Epidermal melanocyte (primary cell): Measurements from ENCODE around the gene XPNPEP1.

Experiments
- DNase-seq: peaks from one replicate; pipeline ENCODE4 v3.0.0; 2011; ENCODE audit warnings: low spot score; ENCODE audit not compliant: insufficient read length

XPNPEP1 gene

GRCh38 chr10:109947111-109947920 is 24.0 kb upstream of the XPNPEP1 start:
- no peak for DNase-seq

GRCh38 chr10:109946680-109947079 is 23.4 kb upstream of the XPNPEP1 start:
- no peak for DNase-seq

DNA sequence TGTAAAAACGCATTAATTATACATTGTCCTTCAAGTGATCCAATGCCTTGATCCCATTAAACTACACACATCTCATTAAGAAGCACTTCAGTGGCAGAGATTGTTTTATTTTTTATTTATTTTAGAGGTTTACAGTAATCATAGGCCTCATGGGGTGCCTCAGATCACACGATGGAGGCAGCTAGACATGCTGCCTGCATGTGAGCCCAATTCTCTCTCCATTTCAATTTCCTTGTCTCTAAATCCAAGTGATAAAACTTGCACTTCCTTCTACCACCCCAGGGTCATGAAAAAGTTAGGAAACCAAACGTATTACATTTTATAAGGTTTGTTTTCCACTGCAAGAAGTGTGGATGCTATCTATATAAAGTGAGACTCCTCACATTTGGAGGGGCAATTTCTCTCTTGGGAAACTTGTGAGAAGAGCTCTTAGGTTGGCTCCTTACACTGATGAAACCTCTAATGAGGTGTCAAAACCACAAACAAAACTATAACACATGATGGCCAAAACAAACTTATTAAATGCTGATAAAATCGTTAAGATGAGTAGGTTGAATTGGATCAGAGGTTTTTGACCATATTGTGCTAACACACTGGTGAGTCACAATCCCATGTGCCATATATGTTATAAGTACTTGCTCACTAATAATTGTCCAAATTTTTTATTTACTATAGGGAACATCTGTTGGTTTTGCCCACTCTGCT is 22.3 kb upstream of the XPNPEP1 start:
- DNase-seq = no peak

GRCh38 chr10:109944613-109945012 is 21.3 kb upstream of the XPNPEP1 start:
- no peak for DNase-seq

- no peak for DNase-seq
These were observed 18.0 kb upstream of the XPNPEP1 start for GRCh38 chr10:109941236-109941862.

GRCh38 chr10:109940553-109940952 is 17.2 kb upstream of the XPNPEP1 start:
- DNase-seq = no peak

GRCh38 chr10:109940117-109940516 is 16.8 kb upstream of the XPNPEP1 start:
- no peak for DNase-seq

DNA sequence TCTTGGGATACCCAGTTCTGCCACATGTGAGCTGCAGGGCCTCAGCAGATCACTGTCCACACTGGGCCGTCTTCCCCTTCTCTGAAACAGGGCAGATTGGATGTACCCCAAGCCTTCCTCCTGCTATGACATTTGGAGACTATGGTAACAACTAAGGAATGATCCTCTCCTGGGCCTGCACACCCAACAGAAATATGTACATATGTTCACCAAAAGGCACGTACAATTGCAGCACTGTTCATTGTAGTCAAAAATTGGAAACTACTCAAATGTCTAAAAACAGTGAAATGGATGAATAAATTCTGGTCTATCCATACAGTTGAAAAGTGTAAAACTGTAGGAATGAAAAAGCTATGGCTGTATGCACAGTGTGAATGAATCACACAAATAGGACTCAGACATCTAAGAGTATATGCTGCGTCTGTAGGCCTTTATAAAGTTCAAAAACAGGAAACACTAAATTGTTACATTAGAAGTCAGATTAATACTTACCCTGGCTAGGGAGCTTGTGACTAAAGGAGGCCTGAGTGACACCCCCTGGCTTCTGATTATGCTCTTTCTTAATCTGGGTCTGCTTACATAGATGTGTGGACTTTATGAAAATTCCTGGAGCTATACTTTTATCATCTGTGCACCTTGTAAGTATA is 16.1 kb upstream of the XPNPEP1 start:
- no peak for DNase-seq

GRCh38 chr10:109937460-109938065 is 14.3 kb upstream of the XPNPEP1 start:
- no peak for DNase-seq

DNA sequence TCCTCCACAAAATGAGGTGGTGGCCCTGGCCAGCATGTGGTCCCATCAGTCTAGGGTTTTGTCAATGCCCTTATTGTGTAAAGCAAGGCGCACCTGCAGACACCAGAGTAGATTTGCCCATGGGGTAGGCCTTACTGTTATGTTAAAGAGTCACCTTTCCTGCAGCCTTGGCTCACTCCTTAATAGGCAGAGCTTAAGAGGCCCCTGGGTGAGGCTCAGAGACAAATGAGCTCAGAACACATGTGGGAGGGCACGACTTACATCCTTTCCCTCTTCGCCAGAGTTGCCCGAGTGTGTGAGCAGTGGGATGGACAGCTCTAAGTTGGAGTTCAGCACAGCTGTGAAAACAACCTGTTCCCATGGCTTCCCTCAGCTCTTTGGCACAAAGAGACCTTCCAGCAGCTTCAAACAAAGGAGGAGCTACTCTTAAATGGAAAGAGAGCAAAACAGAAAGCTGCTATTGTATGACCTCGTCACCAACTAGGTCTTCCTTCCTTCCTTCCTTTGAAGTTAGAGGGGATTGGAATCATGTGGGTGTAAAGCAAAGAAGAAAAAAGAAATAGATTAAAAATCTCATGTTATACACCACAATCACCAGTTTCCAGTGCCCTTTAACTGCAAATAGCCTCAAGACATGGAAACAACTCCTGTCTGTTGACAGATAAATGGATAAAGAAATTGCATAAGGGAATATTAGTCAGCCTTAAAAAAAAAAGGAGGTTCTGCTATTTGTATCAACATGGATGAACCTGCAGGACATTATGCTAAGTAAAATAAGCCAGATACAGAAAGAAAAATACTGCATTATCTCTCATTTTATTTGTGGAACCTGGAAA is 11.9 kb upstream of the XPNPEP1 start:
- DNase-seq = no peak

DNA sequence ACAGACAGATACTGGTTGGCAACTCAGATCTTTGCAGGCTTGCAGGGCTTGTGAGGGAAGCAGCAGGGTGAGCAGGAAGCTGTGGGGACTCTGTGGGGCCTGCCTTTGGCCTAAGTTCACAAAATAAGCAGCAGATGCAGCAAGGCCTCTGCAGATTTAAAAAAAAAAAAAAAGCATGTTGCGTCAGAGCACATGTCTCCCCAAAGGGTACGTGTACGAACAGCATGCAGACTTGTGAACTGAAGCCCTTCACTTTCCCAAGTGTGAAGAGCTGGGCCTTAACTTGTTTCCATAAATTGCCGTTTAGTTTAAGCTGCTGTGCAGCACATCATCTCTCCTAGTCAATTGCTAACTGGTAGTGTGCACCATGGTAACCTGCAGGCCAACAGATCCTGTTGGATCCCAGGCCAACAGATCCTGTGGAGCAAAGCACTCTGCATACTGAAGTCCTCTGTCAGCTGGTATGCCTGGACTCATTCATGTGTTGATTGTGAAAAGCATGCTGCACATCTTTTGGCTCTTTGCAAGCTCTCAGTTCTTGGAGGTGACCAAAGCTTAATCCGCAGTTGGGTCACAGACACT is 10.8 kb upstream of the XPNPEP1 start:
- DNase-seq = no peak

DNA sequence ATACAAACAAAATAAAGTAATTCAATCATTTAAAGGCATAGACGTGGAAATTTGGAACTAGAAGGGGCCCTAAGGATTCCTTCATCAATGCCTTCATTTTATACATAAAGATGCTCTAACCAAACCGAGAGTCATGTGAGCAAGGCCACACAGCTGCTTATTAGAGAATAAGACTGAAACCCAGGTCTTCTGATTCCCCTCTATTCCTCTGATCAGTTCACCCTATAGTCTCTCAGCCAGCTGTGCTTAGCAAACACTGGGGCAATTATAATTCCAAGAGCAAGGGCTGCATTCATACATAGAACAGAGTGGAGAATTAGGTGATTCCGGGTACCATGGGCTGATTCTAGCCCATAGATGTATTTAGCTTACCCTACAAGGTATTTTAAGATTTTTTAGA is 9.7 kb upstream of the XPNPEP1 start:
- DNase-seq = no peak

- no peak for DNase-seq
These were observed 9.1 kb upstream of the XPNPEP1 start for GRCh38 chr10:109932391-109932790.

GRCh38 chr10:109931163-109931562 is 7.9 kb upstream of the XPNPEP1 start:
- no peak for DNase-seq

DNA sequence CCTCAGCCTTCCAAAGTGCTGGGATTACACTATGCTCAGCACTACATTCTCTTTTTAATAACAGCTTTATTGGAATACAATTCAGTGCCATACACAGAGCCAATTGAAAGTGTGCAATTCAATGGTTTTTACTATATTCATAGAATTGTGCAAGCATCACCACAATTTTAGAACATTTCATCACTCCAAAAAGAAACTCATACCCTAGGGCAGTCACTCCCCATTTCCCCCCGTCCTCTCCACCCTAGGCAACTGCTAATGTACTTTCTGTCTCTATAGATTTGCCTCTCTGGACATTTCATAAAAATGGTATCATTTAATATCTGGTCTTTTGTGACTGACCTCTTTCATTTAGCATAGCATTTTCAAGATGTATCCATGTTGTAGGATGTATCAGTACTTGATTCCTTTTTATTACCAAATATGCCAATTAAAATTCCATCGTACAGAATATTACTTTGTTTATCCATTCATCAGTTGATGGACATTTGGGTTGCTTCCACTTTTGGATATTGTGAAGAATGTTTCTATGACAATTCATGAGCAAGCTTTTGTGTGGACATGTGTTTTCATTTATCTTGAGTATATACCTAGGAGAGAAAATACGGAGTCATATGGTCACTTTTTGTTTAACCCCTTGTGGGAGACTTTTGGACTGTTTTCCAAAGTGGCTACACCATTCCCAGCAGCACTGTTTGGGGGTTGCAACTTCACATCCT is 6.3 kb upstream of the XPNPEP1 start:
- no peak for DNase-seq

DNA sequence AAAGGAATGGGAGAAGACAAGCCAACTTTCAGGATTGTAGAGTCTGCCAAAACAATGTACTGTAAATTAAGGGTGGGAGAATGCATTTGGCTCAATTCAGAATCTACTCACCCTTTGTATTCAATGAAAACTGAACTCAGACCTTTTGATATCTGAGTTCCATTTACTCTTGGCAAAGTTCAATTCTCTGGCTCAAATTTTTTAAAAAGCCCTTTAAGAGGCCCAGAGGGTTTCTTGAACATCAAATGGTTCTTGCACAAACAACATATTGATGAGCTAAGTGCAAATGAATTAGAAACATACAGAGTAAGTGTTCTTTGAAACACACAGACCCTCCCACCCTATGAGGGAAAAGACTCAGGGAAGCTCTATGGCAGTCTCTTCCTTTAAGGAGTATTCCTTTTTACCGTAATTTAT is 5.2 kb upstream of the XPNPEP1 start:
- no peak for DNase-seq

GRCh38 chr10:109926825-109927224 is 3.5 kb upstream of the XPNPEP1 start:
- no peak for DNase-seq

DNA sequence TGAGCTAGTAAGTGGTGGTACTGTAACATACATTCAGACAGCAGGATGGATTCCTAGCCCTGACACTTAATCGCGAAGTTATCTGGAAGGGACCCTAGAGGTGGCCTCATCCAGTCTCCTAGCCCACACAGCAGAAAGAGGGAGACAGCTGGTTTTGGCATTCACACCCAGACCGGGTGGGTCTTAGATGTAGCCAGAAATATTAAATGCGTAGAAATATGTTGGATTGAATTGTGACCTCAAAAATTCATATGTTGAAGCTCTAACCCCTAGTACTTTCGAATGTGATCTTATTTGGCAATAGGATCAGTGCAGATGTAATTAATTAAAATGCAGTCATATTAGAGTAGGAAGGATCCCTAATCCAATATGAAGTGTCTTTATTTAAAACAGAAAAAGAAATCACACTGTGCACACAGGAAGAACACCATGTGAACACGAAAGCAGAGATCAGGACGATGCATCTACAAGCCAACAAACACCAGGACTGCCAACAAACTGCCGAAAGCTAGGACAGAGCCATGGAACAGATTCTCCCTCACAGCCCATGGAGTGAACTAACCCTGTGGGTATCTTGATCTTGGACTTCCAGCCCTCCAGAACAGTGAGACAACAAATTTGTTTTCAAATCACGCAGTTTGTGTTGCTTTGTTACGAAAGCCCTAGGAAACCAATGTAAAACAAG is 2.9 kb upstream of the XPNPEP1 start:
- DNase-seq = no peak
